HFFc6 (cell line): Measurements from ENCODE around the gene SGIP1. TPM values are rescaled to one million over a fixed set of nuclear protein-coding genes. Genes with fewer than 3 reads are reported as not detected.
"Not testable (repeated sequence)": the region's sequence is repeated elsewhere in the genome, so short reads cannot be mapped to it uniquely, and the experiment has no call there.

ENCODE experiments used
- DNase-seq: peaks from one replicate; pipeline ENCODE4 v3.0.0-alpha.2; 2018
- H3K27ac Mint-ChIP-seq: 2 replicates; pipeline ENCODE4 v1.8.0; 2020; ENCODE audit warnings: mild to moderate bottlenecking, mixed read lengths
- H3K27me3 Mint-ChIP-seq: 2 replicates; pipeline ENCODE4 v1.8.0; 2021; ENCODE audit warnings: mild to moderate bottlenecking, moderate library complexity, mixed read lengths; ENCODE audit not compliant: insufficient read depth
- H3K36me3 Mint-ChIP-seq: 2 replicates; pipeline ENCODE4 v1.8.0; 2021; ENCODE audit warnings: low read depth, mixed read lengths
- H3K4me1 Mint-ChIP-seq: 2 replicates; pipeline ENCODE4 v1.8.0; 2020; ENCODE audit warnings: low read depth, mixed read lengths
- H3K4me3 Mint-ChIP-seq: 2 replicates; pipeline ENCODE4 v1.8.0; 2020; ENCODE audit warnings: mild to moderate bottlenecking, moderate library complexity, mixed read lengths
- H3K9me3 Mint-ChIP-seq: 2 replicates; pipeline ENCODE4 v1.8.0; 2020; ENCODE audit warnings: mild to moderate bottlenecking, mixed read lengths
- CTCF ChIP-seq: fragments of 200-600 bp; sonication (generic); IDR thresholded peaks from 2 replicates; pipeline ENCODE4 v1.5.0; 2021; ENCODE audit warnings: antibody characterized with exemption, mild to moderate bottlenecking
- total RNA-seq, 6 experiments: library from RNA; stranded (reverse); fragmentation: NEBNext Ultra II Directional; extraction: Animal tissue kit (Norgen Biotek cat#: 25700); gene quantifications; 2 replicates in 1 of 6; 3 replicates in 5 of 6; pipeline ENCODE4 v1.2.3, GENCODE V29; 2021

SGIP1 gene
- total RNA-seq, 6 experiments from 2014 or later, result 53.3 to 72.0 (median 57.9) TPM

DNA sequence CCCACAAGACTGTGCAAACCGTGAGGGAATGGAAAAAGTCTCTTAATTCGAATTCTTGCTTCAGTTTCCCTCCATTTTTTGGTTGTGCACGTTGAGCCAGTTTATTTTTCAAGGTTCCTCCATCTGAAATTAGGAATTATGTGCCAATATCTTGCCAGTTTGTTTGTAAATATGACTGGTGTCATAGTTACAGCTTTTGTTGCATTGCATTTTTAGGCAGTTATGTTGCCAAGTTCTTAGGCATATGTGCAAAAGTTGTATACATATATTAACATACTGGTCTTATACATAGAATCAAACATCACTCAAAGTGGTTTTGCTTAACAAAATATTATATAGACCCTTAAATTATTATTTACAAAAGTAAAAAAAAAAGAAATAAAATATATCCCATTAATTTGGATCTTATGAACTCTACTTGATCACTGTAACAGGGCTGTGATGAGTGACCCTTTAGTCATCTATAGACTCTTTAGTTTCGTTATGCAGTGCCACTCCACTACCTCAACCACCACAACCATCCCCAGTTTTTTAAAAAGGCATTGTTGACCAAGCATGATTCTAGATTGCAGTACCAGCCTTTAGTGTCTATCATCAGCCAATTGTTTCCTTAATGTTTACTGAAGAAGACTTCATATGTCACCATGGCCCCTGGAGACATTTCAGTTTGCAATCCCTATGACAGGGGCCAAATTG lies 197.4 kb downstream of the SGIP1 start:
- 0 out of 2 replicates have a peak, but pooled peaks cover 3% of the 10 kb centered on the region for H3K9me3 Mint-ChIP-seq
- H3K4me3 Mint-ChIP-seq, result no peak overlapping the region
- H3K27ac Mint-ChIP-seq, result peak overlapping the region; percentile 24; the same call in 1 of the 2 replicates
- peaks cover 68% of the 10 kb centered on the region for H3K4me1 Mint-ChIP-seq
- no peak for DNase-seq
- H3K27me3 Mint-ChIP-seq, result no peaks in the 10 kb centered on the region
- peaks cover 26% of the 10 kb centered on the region for H3K36me3 Mint-ChIP-seq
- no peak for TF ChIP-seq CTCF

DNA sequence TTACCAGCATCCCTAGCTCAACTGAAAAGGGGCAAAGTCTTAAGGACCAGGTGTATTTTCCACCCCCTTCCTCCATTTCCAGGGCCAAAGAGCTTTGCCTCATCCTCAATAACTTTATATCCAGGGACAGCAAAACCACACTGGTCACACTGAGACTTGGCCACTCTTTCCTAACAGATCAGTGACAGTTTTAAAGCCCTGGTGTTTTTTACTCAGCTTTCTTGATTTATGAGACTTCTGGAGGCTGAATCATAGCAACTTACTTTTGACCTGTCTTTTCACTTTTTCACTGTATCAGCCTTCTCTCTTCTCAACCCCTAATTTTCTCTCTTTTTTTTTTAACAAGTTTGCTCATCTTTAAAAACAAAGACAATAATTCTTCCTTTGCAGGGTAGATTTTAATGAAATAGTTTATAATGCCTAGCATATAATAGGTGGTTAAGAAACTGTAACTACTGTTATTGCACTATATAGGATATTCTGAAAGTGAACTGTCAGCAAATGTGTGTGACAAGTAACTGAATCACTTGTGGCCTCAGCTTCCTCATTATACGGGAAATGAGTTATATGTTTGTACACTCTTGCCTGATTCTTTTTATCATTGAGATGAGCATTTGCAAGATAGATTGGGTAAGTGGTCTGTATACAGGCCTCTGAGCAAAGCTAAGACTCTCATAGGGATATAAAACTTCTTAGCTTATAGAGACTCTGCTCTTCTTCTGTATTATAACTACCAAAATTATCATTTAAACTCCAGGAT lies 198.6 kb downstream of the SGIP1 start:
- peak overlapping the region; percentile 34 for H3K27ac Mint-ChIP-seq
- TF ChIP-seq CTCF, result no peak
- H3K9me3 Mint-ChIP-seq, result 0 out of 2 replicates have a peak, but pooled peaks cover 3% of the 10 kb centered on the region
- H3K27me3 Mint-ChIP-seq, result no peaks in the 10 kb centered on the region
- peak; percentile 38 for DNase-seq
- peaks cover 56% of the 10 kb centered on the region for H3K4me1 Mint-ChIP-seq
- 0 out of 2 replicates have a peak overlapping the region, but pooled peaks have one; percentile 14 for H3K4me3 Mint-ChIP-seq
- peaks cover 25% of the 10 kb centered on the region for H3K36me3 Mint-ChIP-seq

- Mint-ChIP-seq H3K27ac (no peak overlapping the region; the same call in 1 of the 2 replicates), H3K27me3 (no peaks in the 10 kb centered on the region; the same call in 1 of the 2 replicates), H3K4me1 (peaks cover 47% of the 10 kb centered on the region), H3K9me3 (no peaks in the 10 kb centered on the region), H3K4me3 (no peak overlapping the region), H3K36me3 (peaks cover 19% of the 10 kb centered on the region)
- TF ChIP-seq CTCF, result no peak
- DNase-seq, result no peak
These were observed 199.5 kb downstream of the SGIP1 start for GRCh38 chr1:66733348-66734017.

DNA sequence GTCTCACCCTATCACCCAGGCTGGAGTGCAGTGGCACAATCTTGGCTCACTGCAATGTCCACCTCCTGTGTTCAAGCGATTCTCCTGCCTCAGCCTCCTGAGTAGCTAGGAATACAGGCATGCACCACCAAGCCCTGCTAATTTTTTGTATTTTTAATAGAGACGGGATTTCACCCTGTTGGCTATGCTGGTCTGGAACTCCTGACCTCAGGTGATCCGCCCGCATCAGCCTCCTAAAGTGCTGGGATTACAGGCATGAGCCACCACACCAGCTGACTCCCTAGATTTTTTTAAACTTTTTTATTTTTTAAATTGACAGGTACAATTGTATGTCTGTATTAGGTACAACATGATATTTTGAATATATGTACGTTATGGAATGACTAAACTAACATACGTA lies 200.6 kb downstream of the SGIP1 start:
- peaks cover 37% of the 10 kb centered on the region for H3K4me1 Mint-ChIP-seq
- H3K9me3 Mint-ChIP-seq, H3K27ac Mint-ChIP-seq, H3K4me3 Mint-ChIP-seq, H3K27me3 Mint-ChIP-seq, DNase-seq: not testable (repeated sequence)
- peaks cover 17% of the 10 kb centered on the region for H3K36me3 Mint-ChIP-seq

DNA sequence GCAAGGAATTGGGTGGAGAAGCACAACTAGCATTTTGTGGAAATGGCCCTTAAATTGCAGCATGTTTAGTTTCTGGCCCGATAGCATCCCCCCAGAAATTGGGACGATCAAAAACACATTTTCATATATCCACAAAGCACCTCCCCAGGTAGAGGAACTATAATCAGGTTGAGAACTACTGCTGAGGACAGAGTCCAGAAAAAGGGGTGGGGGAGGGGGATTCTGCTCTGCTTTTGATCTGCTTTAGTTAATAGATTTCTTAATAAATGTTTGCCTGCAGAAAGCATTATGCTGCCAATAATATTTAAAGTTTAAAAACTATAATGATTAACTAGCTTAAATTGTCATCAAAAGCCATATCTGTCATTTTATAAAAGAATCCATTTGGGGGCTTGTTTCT lies 203.9 kb downstream of the SGIP1 start:
- no peaks in the 10 kb centered on the region for H3K9me3 Mint-ChIP-seq
- no peak for DNase-seq
- peaks cover 11% of the 10 kb centered on the region for H3K4me1 Mint-ChIP-seq
- TF ChIP-seq CTCF, result no peak
- no peak overlapping the region for H3K4me3 Mint-ChIP-seq
- peaks cover 20% of the 10 kb centered on the region for H3K36me3 Mint-ChIP-seq
- no peak overlapping the region for H3K27ac Mint-ChIP-seq
- H3K27me3 Mint-ChIP-seq, result no peaks in the 10 kb centered on the region; the same call in 1 of the 2 replicates
